IMR-90 (cell line): Measurements from ENCODE around the gene SLC16A8. TPM values are rescaled to one million over a fixed set of nuclear protein-coding genes. Genes with fewer than 3 reads are reported as not detected.

Source experiments
- ATAC-seq: fragments of 200-7000 bp; cut with Tn5 transposase; 2 replicates; pipeline ENCODE4 v1.9.1; 2020; ENCODE audit warnings: low read depth, mild to moderate bottlenecking, moderate library complexity
- BruUV-seq: library from RNA; stranded (reverse); fragments of 400-500 nt; replicated peaks from 2 replicates; lab custom pipeline; 2021; lab: Mats Ljungman, UMichigan
- CTCF ChIA-PET: fragments of 300-600 bp; formaldehyde crosslinking; extraction: SDS; loops from one replicate; lab custom pipeline; 2021; ENCODE audit warnings: antibody characterized with exemption; lab: Yijun Ruan, JAX
- POLR2A ChIA-PET: fragments of 300-600 bp; sonication (Branson Sonifier 250); formaldehyde crosslinking; loops from one replicate; lab custom pipeline; 2022; ENCODE audit warnings: antibody characterized with exemption; ENCODE audit not compliant: unreplicated experiment; lab: Charles Lee
- DNase-seq: peaks from one replicate; pipeline ENCODE4 v3.0.0; 2013
- H2AFZ ChIP-seq: replicated peaks from 2 replicates; pipeline ENCODE3; 2013; ENCODE audit warnings: low read length, mild to moderate bottlenecking; ENCODE audit not compliant: poor library complexity
- H2AK5ac ChIP-seq: 2 replicates; pipeline ENCODE4 v1.6.1; 2013; ENCODE audit warnings: low read depth, low read length, inconsistent platforms
- H2AK9ac ChIP-seq: replicated peaks from 2 replicates; pipeline ENCODE3; 2013; ENCODE audit warnings: mild to moderate bottlenecking, low read depth, low read length, moderate library complexity; ENCODE audit not compliant: poor library complexity
- H2BK120ac ChIP-seq: 2 replicates; pipeline ENCODE4 v1.6.1; 2013; ENCODE audit warnings: low read depth, low read length, inconsistent platforms
- H2BK15ac ChIP-seq: 3 replicates; pipeline ENCODE4 v1.6.1; 2013; ENCODE audit warnings: low read depth, low read length, inconsistent platforms
- H2BK20ac ChIP-seq: 2 replicates; pipeline ENCODE4 v1.6.1; 2013; ENCODE audit warnings: low read depth, mild to moderate bottlenecking, inconsistent platforms, low read length, moderate library complexity
- H2BK5ac ChIP-seq: 2 replicates; pipeline ENCODE4 v1.6.1; 2013; ENCODE audit warnings: mild to moderate bottlenecking, low read depth, low read length, inconsistent platforms; ENCODE audit not compliant: poor library complexity, severe bottlenecking
- H3K14ac ChIP-seq: replicated peaks from 2 replicates; pipeline ENCODE4 v1.6.1; 2013; ENCODE audit warnings: low read depth, low read length, inconsistent platforms
- H3K18ac ChIP-seq: 2 replicates; pipeline ENCODE4 v1.6.1; 2013; ENCODE audit warnings: low read depth, low read length, control low read depth
- H3K23ac ChIP-seq: 2 replicates; pipeline ENCODE4 v1.6.1; 2013; ENCODE audit warnings: low read depth, low read length, inconsistent platforms
- H3K27ac ChIP-seq: 2 replicates; pipeline ENCODE4 v1.5.1; 2013; ENCODE audit warnings: mild to moderate bottlenecking, control low read depth, low read length; ENCODE audit not compliant: insufficient read depth
- H3K27me3 ChIP-seq: 2 replicates; pipeline ENCODE4 v1.6.1; 2013; ENCODE audit warnings: low read length; ENCODE audit not compliant: control insufficient read depth, insufficient read depth
- H3K36me3 ChIP-seq: 2 replicates; pipeline ENCODE4 v1.6.1; 2013; ENCODE audit warnings: low read length, mixed read lengths; ENCODE audit not compliant: control insufficient read depth, insufficient read depth
- H3K4ac ChIP-seq: 2 replicates; pipeline ENCODE4 v1.6.1; 2013; ENCODE audit warnings: low read depth, low read length, inconsistent platforms
- H3K4me1 ChIP-seq: 2 replicates; pipeline ENCODE4 v1.6.1; 2013; ENCODE audit warnings: low read length, mixed read lengths; ENCODE audit not compliant: control insufficient read depth, insufficient read depth
- H3K4me2 ChIP-seq: 2 replicates; pipeline ENCODE4 v1.6.1; 2013; ENCODE audit warnings: low read depth, mild to moderate bottlenecking, control low read depth, low read length, moderate library complexity
- H3K4me3 ChIP-seq: 2 replicates; pipeline ENCODE4 v1.5.1; 2013; ENCODE audit warnings: low read depth, mild to moderate bottlenecking, control low read depth, low read length, moderate library complexity; ENCODE audit not compliant: insufficient read depth
- H3K56ac ChIP-seq: 2 replicates; pipeline ENCODE4 v1.6.1; 2013; ENCODE audit warnings: low read length, inconsistent platforms; ENCODE audit not compliant: insufficient read depth; ENCODE audit errors: extremely low read depth
- H3K79me1 ChIP-seq, 2 experiments: 2 replicates each; pipeline ENCODE4 v1.6.1; 2013; ENCODE audit warnings: low read length in 2 of 2, inconsistent platforms in 1 of 2, low read depth in 1 of 2
- H3K9ac ChIP-seq: 2 replicates; pipeline ENCODE4 v1.6.1; 2013; ENCODE audit warnings: low read depth, low read length, control low read depth
- H3K9me1 ChIP-seq: 2 replicates; pipeline ENCODE4 v1.6.1; 2013; ENCODE audit warnings: low read length, inconsistent platforms; ENCODE audit not compliant: insufficient read depth
- H3K9me3 ChIP-seq: 2 replicates; pipeline ENCODE4 v1.6.1; 2013; ENCODE audit warnings: low read length; ENCODE audit not compliant: control insufficient read depth, insufficient read depth
- H4K20me1 ChIP-seq: 2 replicates; pipeline ENCODE4 v1.6.1; 2013; ENCODE audit warnings: low read length, inconsistent platforms; ENCODE audit not compliant: insufficient read depth
- H4K5ac ChIP-seq: 2 replicates; pipeline ENCODE4 v1.6.1; 2013; ENCODE audit warnings: mild to moderate bottlenecking, low read depth, low read length, control low read depth
- H4K8ac ChIP-seq, 2 experiments: 2 replicates each; pipeline ENCODE4 v1.6.1; 2013; ENCODE audit warnings: low read depth in 2 of 2, low read length in 2 of 2, control low read depth in 1 of 2, inconsistent platforms in 1 of 2
- H4K91ac ChIP-seq: 2 replicates; pipeline ENCODE4 v1.6.1; 2013; ENCODE audit warnings: low read depth, low read length, inconsistent platforms; ENCODE audit not compliant: insufficient read depth
- CEBPB ChIP-seq: IDR thresholded peaks from 2 replicates; pipeline ENCODE4 v1.6.1; 2012; ENCODE audit warnings: low read depth, low read length, improper control_type of control experiment
- MAFK ChIP-seq: IDR thresholded peaks from 2 replicates; pipeline ENCODE4 v1.6.1; 2012; ENCODE audit warnings: low read depth, low read length, improper control_type of control experiment
- MAZ ChIP-seq: IDR thresholded peaks from 2 replicates; pipeline ENCODE4 v1.6.1; 2012; ENCODE audit warnings: low read depth, mild to moderate bottlenecking, low read length, improper control_type of control experiment, moderate library complexity, borderline replicate concordance
- NFE2L2 ChIP-seq: fragments of 150-350 bp; IDR thresholded peaks from 2 replicates; pipeline ENCODE4 v1.6.1; 2016; ENCODE audit warnings: low read depth, mild to moderate bottlenecking, low read length
- POLR2A ChIP-seq: IDR thresholded peaks from 2 replicates; pipeline ENCODE4 v1.6.1; 2012; ENCODE audit warnings: mild to moderate bottlenecking, low read depth, low read length
- RAD21 ChIP-seq: IDR thresholded peaks from 2 replicates; pipeline ENCODE4 v1.6.1; 2012; ENCODE audit warnings: low read length, improper control_type of control experiment
- SMC3 ChIP-seq: fragments of 150-350 bp; IDR thresholded peaks from 2 replicates; pipeline ENCODE4 v1.6.1; 2016; ENCODE audit warnings: low read depth, mild to moderate bottlenecking, antibody characterized with exemption, low read length, moderate library complexity
- WGBS, 2 experiments: methylation state at CpG; one replicate each; pipeline versions ENCODE4 v1.1.5 to v1.1.7; 2013; ENCODE audit warnings: missing lambda C conversion rate in 2 of 2; ENCODE audit not compliant: insufficient read length in 1 of 2; ENCODE audit errors: extremely low coverage in 2 of 2; 5-methylcytosine and 5-hydroxymethylcytosine counted together
- dilution Hi-C: fragments of 300-500 bp; cut with HindIII; formaldehyde crosslinking; loops from one replicate; pipeline ENCODE4 v1.14.3; 2018; ENCODE audit warnings: low sequenced_read_pairs; ENCODE audit not compliant: unreplicated experiment
- in situ Hi-C: fragments of 300-500 bp; cut with MboI; formaldehyde crosslinking; loops from 3 replicates; pipeline ENCODE4 v1.14.3; 2019; ENCODE audit warnings: low sequenced_read_pairs, inconsistent platforms, mixed read lengths
- intact Hi-C: fragments of 100-400 bp; cut with micrococcal nuclease; formaldehyde crosslinking; loops from 2 replicates; pipeline ENCODE4 v1.10.0; 2022
- polyA plus RNA-seq, 3 experiments: library from polyadenylated mRNA; depleted of rRNA; stranded (reverse); fragments of >200 nt; gene quantifications; 2 replicates each; pipeline ENCODE4 v1.2.3, GENCODE V29; 2012; ENCODE audit warnings: low replicate concordance in 1 of 3
- total RNA-seq: library from RNA; depleted of rRNA; stranded (reverse); fragments of >200 nt; gene quantifications from 2 replicates; pipeline ENCODE4 v1.2.3, GENCODE V29; 2012
- TF ChIP-seq, protein P1 (sequence below): conservative IDR thresholded peaks from 2 replicates; pipeline ENCODE4 v1.5.1; 2012; ENCODE audit warnings: mild to moderate bottlenecking, low read depth, low read length, improper control_type of control experiment

Gene SLC16A8
- total and polyA plus RNA-seq, 2 of the 4 experiments (the other 2 are of a cell fraction) = not detected

DNA sequence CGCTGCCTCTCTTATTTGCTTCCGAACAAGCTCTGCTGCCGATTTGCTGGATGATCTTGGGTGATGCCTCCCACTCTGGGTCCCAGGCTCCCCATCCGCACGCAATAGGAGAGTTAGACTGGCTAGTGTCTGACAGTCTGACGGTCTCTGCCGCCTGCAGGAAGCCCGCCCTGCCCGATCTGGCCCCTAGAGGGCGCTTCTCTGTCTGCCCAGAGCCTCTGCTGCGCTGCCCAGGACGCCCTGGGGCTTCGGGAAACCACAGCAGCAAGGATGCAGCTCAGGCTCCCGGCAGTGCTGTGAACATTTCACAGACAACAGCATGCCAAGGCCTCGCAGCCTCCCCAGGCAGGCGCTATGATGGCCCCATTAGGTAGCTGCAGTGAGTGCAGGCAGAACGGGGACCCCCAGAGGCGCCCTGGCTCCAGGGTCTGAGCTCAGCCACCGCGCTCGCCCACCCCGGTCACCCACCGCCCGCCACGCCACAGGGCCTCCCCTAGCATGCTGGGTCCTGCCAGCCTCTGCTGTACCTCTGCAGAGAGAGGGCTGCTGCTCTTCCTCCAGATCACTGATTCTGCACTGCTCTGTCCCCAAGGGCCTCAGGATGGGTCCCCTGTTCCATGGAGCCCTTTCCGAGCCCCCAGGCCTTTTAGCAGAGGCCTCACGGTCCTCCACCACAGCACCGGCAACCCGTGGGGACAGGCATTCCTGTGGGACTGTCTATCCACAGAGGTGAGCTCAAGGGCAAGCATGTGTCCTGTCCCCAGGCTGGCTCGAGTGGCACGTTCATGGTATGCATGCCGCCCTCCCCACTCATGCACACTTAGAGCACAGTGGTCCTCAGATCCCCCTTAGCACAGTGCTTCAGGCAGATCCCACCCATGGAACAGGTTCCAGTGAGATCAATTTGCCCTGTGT is 30.8 kb upstream of the SLC16A8 start:
- Histone ChIP-seq H4K8ac (no peak overlapping the region; a peak in 1 of 4 replicates), H3K79me1 (no peaks in the 10 kb centered on the region), H3K9me1 (no peaks in the 10 kb centered on the region), H3K27ac (no peak overlapping the region), H3K4me3 (no peak overlapping the region), H2BK20ac (no peak overlapping the region), H3K9ac (no peak overlapping the region), H3K9me3 (no peaks in the 10 kb centered on the region), H3K4me2 (no peak overlapping the region), H3K36me3 (no peaks in the 10 kb centered on the region), H4K5ac (no peak overlapping the region), H3K56ac (no peak overlapping the region), H2AFZ (peak overlapping the region; percentile 89), H3K4ac (0 out of 2 replicates have a peak overlapping the region, but pooled peaks have one; percentile 37), H4K20me1 (no peaks in the 10 kb centered on the region), H4K91ac (no peak overlapping the region; the same call in 1 of the 2 replicates), H2AK5ac (no peak overlapping the region; the same call in 1 of the 2 replicates), H3K4me1 (no peaks in the 10 kb centered on the region; the same call in 1 of the 2 replicates), H3K14ac (no peak overlapping the region), H3K18ac (no peak overlapping the region), H2BK15ac (no peak overlapping the region), H3K27me3 (peaks cover 2% of the 10 kb centered on the region; the same call in 1 of the 2 replicates), H2BK5ac (no peak overlapping the region), H3K23ac (no peak overlapping the region), H2BK120ac (no peak overlapping the region; the same call in 1 of the 2 replicates), H2AK9ac (peak overlapping the region; percentile 81)
- TF ChIP-seq MAFK (no peak), CEBPB (no peak), MAZ (peak; percentile 57; the same call in 1 of the 2 replicates), RAD21 (peak; percentile 91), NFE2L2 (no peak), POLR2A (no peak), SMC3 (peak; percentile 86)
- TF ChIP-seq, protein P1, sequence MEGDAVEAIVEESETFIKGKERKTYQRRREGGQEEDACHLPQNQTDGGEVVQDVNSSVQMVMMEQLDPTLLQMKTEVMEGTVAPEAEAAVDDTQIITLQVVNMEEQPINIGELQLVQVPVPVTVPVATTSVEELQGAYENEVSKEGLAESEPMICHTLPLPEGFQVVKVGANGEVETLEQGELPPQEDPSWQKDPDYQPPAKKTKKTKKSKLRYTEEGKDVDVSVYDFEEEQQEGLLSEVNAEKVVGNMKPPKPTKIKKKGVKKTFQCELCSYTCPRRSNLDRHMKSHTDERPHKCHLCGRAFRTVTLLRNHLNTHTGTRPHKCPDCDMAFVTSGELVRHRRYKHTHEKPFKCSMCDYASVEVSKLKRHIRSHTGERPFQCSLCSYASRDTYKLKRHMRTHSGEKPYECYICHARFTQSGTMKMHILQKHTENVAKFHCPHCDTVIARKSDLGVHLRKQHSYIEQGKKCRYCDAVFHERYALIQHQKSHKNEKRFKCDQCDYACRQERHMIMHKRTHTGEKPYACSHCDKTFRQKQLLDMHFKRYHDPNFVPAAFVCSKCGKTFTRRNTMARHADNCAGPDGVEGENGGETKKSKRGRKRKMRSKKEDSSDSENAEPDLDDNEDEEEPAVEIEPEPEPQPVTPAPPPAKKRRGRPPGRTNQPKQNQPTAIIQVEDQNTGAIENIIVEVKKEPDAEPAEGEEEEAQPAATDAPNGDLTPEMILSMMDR = peak; percentile 96
- dilution Hi-C loops = no loop called here
- 49% methylated on average over 12 of the region's 32 CpGs; no CpG with 5 or more reads in 1 of the 2 experiments for WGBS, 2 experiments
- ATAC-seq = peak; percentile 99
- ChIA-PET CTCF (interaction anchor here (0.6 to 1.3 kb wide), 14 partner anchors 16 to 1079 kb away, joined by 3 to 6 read pairs (median 4); partner anchors contain the start of gene MAFF), POLR2A (no interaction called here)
- BruUV-seq = no TSS peak
- in situ Hi-C loops = no loop called here
- DNase-seq = peak; percentile 78
- intact Hi-C loops = loop anchor here (1.0 to 2.0 kb wide), 2 partner anchors 90 to 239 kb away; no protein-coding TSS in a partner anchor
